ENCODE data around the gene NAT16.

GRCh38 chr7:101200862-101201599 lies 20.9 kb upstream of the NAT16 start, which contains the start of gene MOGAT3:
- TF ChIP-seq EZH2 (IDR thresholded peaks at IDR 0.05) (no peak), CTCF (IDR thresholded peaks at IDR 0.05) (no peak), EZH2phosphoT487 (IDR thresholded peaks at IDR 0.05) (no peak)

Data from neural progenitor cell (in vitro differentiated cells).